Central memory CD4-positive, alpha-beta T cell (primary cell): ENCODE results near the gene TELO2.
"Not testable (repeated sequence)": the region's sequence is repeated elsewhere in the genome, so short reads cannot be mapped to it uniquely, and the experiment has no call there.

ENCODE experiments used
- DNase-seq: peaks from one replicate; pipeline ENCODE4 v3.0.0; 2022

TELO2 gene

GRCh38 chr16:1458336-1458976 lies 34.7 kb upstream of the TELO2 start:
- DNase-seq = no peak

- DNase-seq = no peak
These were observed 34.2 kb upstream of the TELO2 start for GRCh38 chr16:1458977-1459341.

DNA sequence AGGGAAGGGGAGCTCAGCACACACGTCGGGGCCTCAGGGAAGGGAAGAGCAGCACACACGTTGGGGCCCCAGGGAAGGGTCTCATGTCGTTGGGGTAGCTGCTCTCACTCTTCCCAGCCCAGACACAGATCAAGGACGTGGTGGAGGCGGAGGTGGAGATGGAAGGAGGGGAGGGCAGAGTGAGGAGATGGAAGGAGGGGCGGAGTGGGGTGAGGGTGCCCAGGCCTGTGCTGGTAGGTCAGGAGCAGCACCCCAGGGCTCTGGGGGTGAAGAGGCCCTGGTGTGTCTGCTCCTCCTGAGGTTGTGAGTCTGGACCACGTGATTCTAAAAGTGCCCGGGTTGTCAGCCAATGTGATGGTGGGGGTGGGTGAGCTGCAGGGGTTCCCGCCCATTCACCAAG lies 33.2 kb upstream of the TELO2 start:
- DNase-seq = no peak

DNA sequence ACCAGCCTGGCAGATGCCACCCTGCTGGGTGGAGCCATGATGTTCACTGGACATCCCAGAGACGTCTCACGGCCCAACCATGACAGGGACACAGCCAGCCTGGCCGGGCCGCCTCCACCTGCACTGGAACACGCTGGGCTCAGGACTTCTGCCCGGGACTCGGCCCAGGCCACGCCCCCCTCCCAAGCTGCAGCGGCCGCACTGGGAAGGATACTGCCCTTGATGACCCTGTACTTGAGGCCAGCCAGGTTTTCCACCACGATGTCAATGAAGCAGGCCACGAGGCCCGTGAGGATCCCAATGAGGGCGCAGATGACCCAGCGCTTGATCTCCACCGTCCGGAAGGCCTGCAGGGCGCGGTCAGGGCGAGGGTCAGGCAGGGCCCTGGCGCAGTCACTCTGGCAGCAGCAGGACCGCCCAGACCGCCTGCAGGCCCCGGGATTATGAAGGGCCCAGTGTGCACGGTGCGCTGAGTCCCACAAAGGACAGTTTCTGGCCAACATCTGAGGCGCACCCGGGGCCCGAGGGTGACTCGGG lies 32.5 kb upstream of the TELO2 start:
- DNase-seq = no peak

- DNase-seq = no peak
These were observed 32.0 kb upstream of the TELO2 start for GRCh38 chr16:1461146-1461545.

- DNase-seq = no peak
These were observed 28.8 kb upstream of the TELO2 start for GRCh38 chr16:1464196-1464893.

DNA sequence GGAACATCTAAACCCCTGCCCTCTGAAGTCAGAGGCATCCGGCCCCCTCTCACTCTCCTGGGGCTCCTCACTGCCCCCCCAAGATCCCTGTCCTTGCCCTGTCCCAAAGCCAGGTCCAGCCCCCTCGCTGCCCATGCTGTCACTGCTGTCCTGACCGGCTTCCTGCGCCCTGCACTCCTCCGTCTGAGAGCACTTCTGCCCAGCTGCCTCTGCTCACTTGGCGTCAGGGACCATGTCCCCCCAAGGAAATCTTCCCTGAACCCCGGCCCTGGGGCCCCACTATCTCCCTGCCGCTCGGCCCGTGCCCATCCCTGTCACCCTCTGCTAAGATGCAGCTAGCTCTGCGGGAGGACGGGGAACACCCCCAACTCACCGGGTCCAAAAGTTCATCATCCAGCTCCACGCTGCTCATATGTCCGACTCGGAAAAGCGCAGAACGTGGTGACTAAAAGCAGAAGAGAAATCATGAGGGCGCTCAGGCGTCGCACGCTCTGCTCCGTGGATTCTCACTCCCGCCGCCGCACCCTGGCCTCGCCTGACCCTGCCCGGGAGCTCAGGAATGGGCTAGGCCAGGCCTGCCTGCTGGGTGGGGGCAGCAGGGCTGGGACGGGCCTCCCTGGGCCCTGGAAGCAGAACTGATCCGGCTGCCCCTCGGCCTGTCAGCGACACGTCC lies 28.1 kb upstream of the TELO2 start:
- DNase-seq = no peak

DNA sequence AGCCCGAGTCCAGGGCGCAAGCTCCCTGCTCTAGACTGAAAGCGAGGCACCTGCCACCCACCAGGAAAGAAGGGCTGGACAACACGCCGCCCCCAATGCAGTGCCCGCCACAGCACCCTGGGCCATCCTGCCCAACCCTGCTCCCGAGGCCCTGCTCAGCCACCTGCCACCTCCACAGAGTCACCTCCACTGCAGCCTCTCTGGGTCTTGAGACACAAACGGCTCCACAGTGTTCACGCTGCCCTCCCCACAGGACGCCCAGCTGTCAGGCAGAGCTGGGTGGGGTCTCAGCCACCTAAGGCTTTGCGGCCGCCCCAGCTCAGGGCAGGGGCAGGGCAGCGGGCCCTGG lies 27.6 kb upstream of the TELO2 start:
- no peak for DNase-seq

- no peak for DNase-seq
These were observed 27.1 kb upstream of the TELO2 start for GRCh38 chr16:1466054-1466453.

- no peak for DNase-seq
These were observed 26.1 kb upstream of the TELO2 start for GRCh38 chr16:1466968-1467521.

DNA sequence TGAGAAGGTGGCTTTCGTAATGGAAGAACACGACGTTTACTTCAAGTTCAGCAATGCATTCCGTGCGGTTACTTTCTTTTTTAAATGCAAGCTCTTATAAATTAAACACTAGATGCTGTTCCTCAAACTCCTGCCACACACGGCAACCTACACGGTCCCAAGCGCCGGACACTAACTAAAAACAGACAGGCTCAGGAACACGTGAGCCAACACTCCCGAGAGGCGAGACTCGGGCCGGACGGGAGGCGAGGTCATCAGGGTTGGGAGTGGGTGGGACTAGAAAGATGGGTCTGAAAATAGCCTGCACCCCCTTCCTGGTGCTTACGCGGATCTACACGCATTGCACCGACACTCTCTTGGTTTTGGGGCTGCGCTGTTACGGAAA lies 24.7 kb upstream of the TELO2 start:
- DNase-seq = no peak

DNA sequence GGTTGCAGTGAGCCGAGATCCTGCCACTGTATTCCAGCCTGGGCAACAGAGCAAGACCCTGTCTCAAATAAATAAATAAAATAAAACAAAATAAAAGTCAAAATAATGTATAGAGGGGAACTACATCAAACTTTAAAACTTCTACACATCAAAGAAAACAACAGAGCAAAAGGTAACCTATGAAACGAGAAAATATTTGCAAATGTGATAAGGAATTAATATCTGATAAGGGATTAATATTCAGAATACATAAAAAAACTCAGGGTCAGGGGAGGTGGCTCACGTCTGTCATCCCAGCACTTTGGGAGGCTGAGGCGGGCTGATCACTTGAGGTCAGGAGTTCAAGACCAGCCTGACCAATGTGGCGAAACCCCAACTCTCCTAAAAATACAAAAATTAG lies 24.0 kb upstream of the TELO2 start:
- not testable (repeated sequence) for DNase-seq

DNA sequence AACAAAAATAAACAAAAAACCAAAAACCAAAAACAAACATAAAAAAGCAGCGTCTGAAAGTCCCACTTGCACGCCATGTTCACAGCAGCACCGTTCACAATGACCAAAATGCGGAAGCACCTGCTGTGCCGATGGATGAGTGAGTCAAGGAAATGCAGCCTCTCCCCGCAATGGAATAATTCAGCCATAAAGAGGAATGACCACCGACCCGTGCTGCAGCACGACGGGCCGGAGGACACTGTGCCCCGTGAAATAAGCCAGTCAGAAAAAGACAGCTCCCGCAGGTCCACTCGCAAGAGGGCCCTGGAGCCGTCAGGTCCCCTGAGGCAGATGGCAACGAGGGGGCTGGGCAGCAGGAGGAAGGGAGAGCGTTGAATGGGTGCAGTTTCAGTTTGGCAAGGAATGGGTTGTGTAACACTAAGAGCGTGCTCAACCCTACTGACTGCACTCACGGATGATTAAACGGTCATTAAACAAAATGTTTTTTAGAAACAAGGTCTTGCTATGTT lies 23.4 kb upstream of the TELO2 start:
- DNase-seq = no peak

GRCh38 chr16:1470481-1471251 lies 22.5 kb upstream of the TELO2 start:
- no peak for DNase-seq

GRCh38 chr16:1471569-1472194 lies 21.5 kb upstream of the TELO2 start:
- DNase-seq = no peak

DNA sequence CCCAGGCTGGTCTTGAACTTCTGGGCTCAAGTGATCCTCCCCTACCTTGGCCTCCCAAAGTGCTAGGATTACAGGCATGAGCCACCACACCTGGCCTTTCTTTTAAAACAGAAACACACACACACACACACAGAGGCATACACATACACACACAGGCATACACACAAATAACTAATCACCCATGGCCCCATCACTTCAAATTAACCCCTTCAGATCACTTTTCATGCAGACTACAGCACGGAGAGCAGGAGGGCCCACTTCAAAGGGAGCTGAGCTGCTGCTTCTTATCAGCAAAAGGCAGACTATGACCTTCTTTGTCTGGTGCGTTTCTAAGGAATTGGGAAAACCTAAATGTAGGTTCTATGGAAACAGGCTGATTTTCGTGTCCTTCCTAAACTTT lies 20.2 kb upstream of the TELO2 start:
- DNase-seq = no peak

DNA sequence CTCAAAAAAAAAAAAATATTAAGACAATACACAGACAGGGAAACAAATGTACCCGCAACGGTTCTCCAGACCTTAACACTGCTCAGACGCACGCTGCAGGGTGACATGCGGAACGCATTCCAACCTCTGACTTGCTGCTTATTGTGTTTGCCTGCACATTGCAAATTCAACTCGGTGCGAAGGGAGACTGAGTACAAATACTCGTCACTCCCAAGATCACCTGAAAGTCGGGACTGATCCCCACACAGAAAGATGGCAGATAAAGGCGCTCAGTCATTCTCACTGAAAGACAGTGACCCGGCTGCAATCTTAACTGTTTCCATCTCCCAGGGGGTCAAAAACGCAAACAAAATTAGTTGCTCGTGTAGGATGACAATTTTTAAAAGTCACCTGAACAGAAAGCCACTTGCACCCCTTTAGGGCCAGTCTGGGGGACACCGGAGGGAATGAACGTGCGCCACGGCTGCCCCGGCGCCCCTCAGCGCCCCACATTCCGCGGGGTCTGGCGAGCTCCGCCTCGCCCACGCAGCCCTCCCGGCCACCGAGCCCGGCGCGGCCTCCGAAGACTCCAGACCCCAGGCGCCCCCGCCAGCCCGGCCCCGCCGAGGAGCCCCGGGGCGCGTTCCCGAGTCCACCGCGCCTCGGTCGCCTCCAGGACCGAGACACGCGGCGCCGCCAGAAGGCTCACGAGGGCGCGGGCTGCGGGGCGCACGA lies 18.9 kb upstream of the TELO2 start:
- DNase-seq = no peak

DNA sequence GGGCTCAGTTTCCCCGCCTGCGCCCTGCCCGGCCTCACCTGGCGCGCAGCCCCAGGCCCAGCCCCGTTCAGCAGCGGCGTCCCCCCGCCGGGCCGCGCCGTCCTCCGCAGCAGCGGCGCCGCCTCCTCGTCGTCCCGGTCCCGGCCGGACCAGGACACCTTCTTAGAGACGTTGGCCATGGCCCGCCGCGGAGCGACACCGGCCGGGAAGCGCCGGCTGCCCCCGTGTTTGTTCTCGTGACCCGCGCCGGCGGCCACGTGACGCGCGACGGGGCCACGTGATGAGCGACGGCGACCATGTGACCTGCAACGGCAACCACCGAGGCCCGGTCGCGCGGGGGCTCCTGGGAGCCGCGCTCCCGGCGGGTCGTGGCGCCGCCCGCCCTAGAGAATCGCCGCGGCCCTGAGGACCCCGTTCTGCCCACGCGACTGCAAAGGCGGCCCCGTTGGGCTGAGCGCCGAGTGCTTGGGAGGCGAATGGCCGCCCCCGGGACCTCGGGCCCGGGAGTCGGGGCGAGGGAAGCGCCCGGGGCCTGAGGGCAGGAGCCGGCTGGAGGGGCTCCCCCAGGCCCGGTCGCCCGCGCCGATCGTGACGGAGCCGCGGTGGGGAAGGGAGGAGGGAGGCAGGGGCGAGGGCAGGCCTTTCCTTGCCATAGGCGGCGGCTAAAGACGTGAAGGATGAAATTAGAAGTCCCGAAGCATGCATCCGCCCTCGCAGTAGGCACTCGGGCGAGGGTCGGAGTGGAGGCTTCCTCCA lies 18.2 kb upstream of the TELO2 start, which contains the start of gene CLCN7:
TSS of gene CLCN7 (minus strand) at position 233 of the 756 bp plus-strand sequence. CDS start at position 179, 54 bp downstream.
- DNase-seq = peak; percentile 85

GRCh38 chr16:1475552-1476114 lies 17.5 kb upstream of the TELO2 start:
- DNase-seq = no peak

DNA sequence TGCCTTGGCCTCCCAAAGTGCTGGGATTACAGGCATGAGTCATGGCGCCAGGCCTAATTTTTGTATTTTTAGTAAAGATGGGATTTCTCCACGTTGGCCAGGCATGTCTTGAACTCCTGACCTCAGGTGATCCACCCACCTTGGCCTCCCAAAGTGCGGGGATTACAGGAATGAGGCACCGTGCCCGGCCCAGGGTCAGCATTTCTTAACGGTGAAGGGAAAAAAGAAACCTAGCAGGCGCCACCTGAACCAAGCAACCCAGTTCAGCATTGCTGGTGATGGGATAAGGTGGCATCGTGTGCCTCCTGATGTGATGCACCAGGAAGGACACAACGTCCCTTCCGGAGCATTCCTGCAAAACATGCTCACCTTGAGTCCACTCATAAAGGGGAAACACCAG lies 16.1 kb upstream of the TELO2 start:
- DNase-seq = no peak
